ENCODE results near the gene TMEM256. TPM values are rescaled to one million over a fixed set of nuclear protein-coding genes. Genes with fewer than 3 reads are reported as not detected.
"Not testable (repeated sequence)": the region's sequence is repeated elsewhere in the genome, so short reads cannot be mapped to it uniquely, and the experiment has no call there.

The TMEM256 gene
- total RNA-seq, 2 donors from 2014 or later: 43.4 to 64.8 TPM

DNA sequence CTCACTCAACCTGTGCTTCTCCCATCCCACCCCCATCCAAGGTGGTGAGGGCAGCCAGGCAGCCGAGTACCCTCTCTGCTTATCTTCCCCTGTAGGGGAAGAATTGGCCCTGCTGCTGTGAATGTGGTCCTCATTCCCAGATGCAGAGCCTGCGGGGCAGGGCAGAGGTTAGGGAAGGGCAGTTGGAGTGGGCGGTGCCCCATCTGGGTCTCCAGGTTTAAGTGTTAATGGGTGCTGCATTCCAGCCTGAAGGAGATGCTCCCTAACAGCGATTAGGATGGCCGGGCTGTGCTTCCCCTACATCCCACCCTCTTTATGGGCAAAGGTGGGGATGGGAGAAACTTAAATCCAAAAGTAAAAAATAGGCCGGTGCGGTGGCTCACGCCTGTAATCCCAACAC is 36.8 kb downstream of the TMEM256 start:
- Histone ChIP-seq H3K4me1 (no peaks in the 10 kb centered on the region), H3K27ac (no peak overlapping the region), H3K4me3 (no peak overlapping the region), H3K36me3 (no peaks in the 10 kb centered on the region), H3K9me3 (no peaks in the 10 kb centered on the region), H3K27me3 (no peaks in the 10 kb centered on the region)
- TF ChIP-seq, protein P1, sequence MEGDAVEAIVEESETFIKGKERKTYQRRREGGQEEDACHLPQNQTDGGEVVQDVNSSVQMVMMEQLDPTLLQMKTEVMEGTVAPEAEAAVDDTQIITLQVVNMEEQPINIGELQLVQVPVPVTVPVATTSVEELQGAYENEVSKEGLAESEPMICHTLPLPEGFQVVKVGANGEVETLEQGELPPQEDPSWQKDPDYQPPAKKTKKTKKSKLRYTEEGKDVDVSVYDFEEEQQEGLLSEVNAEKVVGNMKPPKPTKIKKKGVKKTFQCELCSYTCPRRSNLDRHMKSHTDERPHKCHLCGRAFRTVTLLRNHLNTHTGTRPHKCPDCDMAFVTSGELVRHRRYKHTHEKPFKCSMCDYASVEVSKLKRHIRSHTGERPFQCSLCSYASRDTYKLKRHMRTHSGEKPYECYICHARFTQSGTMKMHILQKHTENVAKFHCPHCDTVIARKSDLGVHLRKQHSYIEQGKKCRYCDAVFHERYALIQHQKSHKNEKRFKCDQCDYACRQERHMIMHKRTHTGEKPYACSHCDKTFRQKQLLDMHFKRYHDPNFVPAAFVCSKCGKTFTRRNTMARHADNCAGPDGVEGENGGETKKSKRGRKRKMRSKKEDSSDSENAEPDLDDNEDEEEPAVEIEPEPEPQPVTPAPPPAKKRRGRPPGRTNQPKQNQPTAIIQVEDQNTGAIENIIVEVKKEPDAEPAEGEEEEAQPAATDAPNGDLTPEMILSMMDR (IDR thresholded peaks at IDR 0.05): no peak
- no peak for DNase-seq (ENCODE audit: low spot score)

DNA sequence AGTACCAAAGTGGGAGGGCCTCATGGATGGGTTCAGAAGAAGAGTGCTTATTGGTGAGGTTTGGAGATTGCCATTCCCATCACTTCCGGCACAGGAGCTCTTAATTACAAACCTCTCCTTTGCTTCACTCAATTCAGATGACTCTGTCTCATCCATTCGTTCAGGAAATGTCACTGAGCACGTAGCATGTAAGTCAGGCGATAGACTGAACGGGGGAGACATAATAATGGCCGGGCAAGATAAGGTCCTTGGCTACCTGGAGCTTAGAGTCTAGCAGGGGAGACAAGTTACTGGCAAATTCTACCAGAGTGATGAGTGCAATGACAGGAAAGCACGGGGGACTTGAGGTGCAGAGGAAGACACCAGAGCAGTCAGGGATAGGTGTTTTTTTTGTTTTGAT is 37.9 kb downstream of the TMEM256 start:
- not testable (repeated sequence) for H3K4me1 ChIP-seq; DNase-seq (ENCODE audit: low spot score); H3K4me3 ChIP-seq; H3K27me3 ChIP-seq; H3K36me3 ChIP-seq; H3K9me3 ChIP-seq; H3K27ac ChIP-seq

DNA sequence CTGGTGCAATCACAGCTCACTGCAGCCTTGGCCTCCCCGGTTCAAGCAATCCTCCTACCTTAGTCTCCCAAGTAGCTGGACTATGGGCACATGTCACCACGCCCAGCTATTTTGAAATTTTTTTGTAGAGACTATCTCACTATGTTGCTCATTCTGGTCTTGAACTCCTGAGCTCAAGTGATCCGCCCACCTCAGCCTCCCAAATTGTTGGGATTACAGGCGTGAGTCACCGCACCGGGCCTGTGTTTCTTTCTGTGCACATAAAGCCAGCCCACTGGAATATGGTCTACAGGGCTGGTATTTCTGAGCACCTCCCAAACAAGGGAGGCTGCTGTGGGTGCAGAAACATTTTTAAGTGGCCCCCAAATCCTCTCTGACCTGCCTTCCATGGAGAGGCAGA is 40.6 kb downstream of the TMEM256 start:
- Histone ChIP-seq H3K4me3 (no peak overlapping the region), H3K9me3 (no peaks in the 10 kb centered on the region), H3K36me3 (no peaks in the 10 kb centered on the region), H3K27ac (no peak overlapping the region), H3K4me1 (no peaks in the 10 kb centered on the region), H3K27me3 (no peaks in the 10 kb centered on the region)
- DNase-seq (ENCODE audit: low spot score): no peak
- TF ChIP-seq, protein P1 (IDR thresholded peaks at IDR 0.05): no peak

DNA sequence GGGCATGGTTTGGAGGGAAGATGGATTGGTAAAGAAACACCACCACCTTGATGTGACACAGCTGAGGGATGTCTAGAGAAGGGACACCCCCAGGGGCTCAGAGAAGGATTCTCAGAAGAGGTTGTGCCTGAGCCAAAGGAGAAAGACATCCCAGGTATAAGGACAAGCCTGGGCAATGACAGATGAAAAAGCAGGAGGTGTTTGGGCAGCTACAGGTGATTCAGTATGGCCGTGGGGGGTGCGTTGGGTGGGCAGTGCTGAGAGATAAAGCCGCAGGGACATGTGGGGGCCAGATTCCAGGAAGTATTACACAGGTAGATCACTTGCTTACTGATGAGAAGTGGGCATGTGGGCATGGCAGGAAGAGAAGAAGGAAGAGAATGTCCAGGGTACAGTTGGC is 42.0 kb downstream of the TMEM256 start:
- Histone ChIP-seq H3K36me3 (no peaks in the 10 kb centered on the region), H3K9me3 (no peaks in the 10 kb centered on the region)
- TF ChIP-seq, protein P1 (IDR thresholded peaks at IDR 0.05): no peak

DNA sequence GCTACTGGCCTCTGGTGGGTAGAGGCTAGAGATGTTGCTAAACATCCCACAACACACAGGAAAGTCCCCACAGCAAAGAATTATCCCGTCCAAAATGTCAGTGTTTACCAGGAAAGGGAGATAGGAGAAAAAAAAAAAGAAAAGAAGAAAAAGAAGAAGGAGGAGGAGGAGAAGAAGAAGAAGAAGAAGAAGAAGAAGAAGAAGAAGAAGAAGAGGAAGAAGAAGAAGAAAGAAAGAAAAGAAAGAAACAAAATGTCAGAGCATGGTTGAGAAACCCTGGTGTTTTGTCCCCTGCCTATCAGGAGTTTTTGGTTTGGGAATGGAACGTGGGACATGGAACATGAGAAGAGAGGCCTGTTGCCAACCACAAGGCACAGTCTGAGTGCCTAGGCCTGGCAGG is 46.5 kb downstream of the TMEM256 start:
- no peak for DNase-seq (ENCODE audit: low spot score)
- Histone ChIP-seq H3K27ac (no peak overlapping the region), H3K4me3 (no peak overlapping the region), H3K9me3 (no peaks in the 10 kb centered on the region), H3K27me3 (no peaks in the 10 kb centered on the region), H3K4me1 (peaks cover 0 to 40% of the 10 kb centered on the region in 2 donors), H3K36me3 (no peaks in the 10 kb centered on the region)
- TF ChIP-seq, protein P1 (IDR thresholded peaks at IDR 0.05): no peak

More for the DNA sequence above, 42.0 kb downstream of the TMEM256 start:
- H3K27ac ChIP-seq: no peak overlapping the region
- DNase-seq (ENCODE audit: low spot score): no peak
- H3K4me3 ChIP-seq: no peak overlapping the region
- H3K27me3 ChIP-seq: no peaks in the 10 kb centered on the region
- no peaks in the 10 kb centered on the region for H3K4me1 ChIP-seq

DNA sequence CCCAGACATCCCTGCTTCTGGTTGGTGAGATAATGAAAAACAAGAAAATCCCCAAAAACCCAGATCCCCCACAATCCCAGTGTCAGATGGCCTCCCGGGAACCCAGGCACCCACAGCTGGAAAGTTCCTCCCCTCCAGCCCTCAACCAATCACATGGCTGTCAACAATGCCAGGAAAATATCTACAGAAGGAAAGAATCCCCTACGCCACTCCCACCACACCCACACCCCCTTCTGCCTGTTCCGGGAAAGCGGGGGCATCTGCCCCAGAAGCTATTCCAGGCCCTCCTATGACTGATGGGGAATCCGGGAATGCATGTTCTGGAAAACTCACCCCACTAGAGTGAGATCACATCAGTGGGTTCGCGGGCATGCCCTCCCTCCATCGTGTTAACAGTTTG is 47.1 kb downstream of the TMEM256 start:
- DNase-seq (ENCODE audit: low spot score): no peak
- TF ChIP-seq, protein P1 (IDR thresholded peaks at IDR 0.05): no peak
- Histone ChIP-seq H3K27me3 (no peaks in the 10 kb centered on the region), H3K4me1 (peaks cover 0 to 42% of the 10 kb centered on the region in 2 donors), H3K9me3 (no peaks in the 10 kb centered on the region), H3K4me3 (no peak overlapping the region), H3K36me3 (no peaks in the 10 kb centered on the region), H3K27ac (peak overlapping the region in 1 of 2 donors; percentile 19)

All from right atrium auricular region (tissue), 2 donors.